ENCODE results near the gene MARK3.
A peak's percentile ranks its signal among the peaks of the same experiment; 100 is the strongest.

The MARK3 gene

GRCh38 chr14:103529383-103530365 is 144.5 kb downstream of the MARK3 start:
- DNase-seq = no peak

- peak; percentile 78 for DNase-seq
Measured at GRCh38 chr14:103530390-103530789, 145.2 kb downstream of the MARK3 start.

- no peak for DNase-seq
Measured at GRCh38 chr14:103530831-103531230, 145.6 kb downstream of the MARK3 start.

- DNase-seq = no peak
Measured at GRCh38 chr14:103531421-103532215, 146.4 kb downstream of the MARK3 start.

- no peak for DNase-seq
Measured at GRCh38 chr14:103532216-103533136, 147.3 kb downstream of the MARK3 start.

GRCh38 chr14:103533137-103533998 is 148.2 kb downstream of the MARK3 start:
- no peak for DNase-seq

- no peak for DNase-seq
Measured at GRCh38 chr14:103533999-103534575, 148.9 kb downstream of the MARK3 start.

GRCh38 chr14:103534576-103535061 is 149.4 kb downstream of the MARK3 start:
- DNase-seq = no peak

GRCh38 chr14:103535081-103535890 is 150.1 kb downstream of the MARK3 start:
- DNase-seq = no peak

- DNase-seq = no peak
Measured at GRCh38 chr14:103535891-103536565, 150.8 kb downstream of the MARK3 start.

- DNase-seq = no peak
Measured at GRCh38 chr14:103536693-103537092, 151.5 kb downstream of the MARK3 start.

- DNase-seq = no peak
Measured at GRCh38 chr14:103537175-103537990, 152.2 kb downstream of the MARK3 start.

GRCh38 chr14:103538291-103539055 is 153.3 kb downstream of the MARK3 start:
- no peak for DNase-seq

GRCh38 chr14:103539056-103539825 is 154.0 kb downstream of the MARK3 start:
- no peak for DNase-seq

GRCh38 chr14:103540821-103541708 is 155.8 kb downstream of the MARK3 start:
- no peak for DNase-seq
